Measurements from ENCODE around the gene TBC1D19. TPM values are rescaled to one million over a fixed set of nuclear protein-coding genes. Genes with fewer than 3 reads are reported as not detected.

Gene TBC1D19
- total RNA-seq, 4 donors from 2014 or later: 6.5 to 7.0 (median 6.8) TPM

DNA sequence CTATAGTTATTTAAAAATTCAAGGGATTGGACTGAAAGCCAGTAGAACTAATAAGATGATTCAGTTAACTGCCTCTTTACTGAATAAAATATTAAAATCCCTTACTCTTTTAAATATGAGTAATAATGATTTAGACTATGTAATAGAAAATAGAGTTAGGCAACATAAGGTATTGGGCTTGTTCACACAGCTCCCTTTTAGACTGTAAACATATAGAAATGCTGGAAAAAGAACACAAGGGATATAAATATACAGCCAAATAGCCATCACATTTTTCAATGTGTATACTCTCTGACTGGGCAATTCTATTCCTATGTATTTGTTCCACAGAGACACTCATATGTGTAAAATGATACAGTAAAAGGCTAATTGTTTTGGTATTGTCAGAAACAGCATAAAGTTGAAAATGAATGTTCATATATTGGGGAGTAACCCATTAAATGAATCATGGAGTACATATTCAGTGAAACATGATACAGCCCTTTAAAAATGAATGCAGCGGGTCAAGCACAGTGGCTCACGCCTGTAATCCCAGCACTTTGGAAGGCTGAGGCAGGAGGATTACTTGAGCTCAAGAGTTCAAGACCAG lies 129.8 kb downstream of the TBC1D19 start:
- no peak for TF ChIP-seq POLR2A (IDR thresholded peaks at IDR 0.05)
- TF ChIP-seq, protein P1, sequence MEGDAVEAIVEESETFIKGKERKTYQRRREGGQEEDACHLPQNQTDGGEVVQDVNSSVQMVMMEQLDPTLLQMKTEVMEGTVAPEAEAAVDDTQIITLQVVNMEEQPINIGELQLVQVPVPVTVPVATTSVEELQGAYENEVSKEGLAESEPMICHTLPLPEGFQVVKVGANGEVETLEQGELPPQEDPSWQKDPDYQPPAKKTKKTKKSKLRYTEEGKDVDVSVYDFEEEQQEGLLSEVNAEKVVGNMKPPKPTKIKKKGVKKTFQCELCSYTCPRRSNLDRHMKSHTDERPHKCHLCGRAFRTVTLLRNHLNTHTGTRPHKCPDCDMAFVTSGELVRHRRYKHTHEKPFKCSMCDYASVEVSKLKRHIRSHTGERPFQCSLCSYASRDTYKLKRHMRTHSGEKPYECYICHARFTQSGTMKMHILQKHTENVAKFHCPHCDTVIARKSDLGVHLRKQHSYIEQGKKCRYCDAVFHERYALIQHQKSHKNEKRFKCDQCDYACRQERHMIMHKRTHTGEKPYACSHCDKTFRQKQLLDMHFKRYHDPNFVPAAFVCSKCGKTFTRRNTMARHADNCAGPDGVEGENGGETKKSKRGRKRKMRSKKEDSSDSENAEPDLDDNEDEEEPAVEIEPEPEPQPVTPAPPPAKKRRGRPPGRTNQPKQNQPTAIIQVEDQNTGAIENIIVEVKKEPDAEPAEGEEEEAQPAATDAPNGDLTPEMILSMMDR (IDR thresholded peaks at IDR 0.05 in 4 of 5, conservative IDR thresholded peaks at IDR 0.05 in 1 of 5): no peak
- H3K27me3 ChIP-seq: no peaks in the 10 kb centered on the region
- no peak for ATAC-seq
- H3K27ac ChIP-seq: no peak overlapping the region
- in situ Hi-C loops (cut with MboI; ENCODE audit: low sequenced_read_pairs in 4 of 4) (loop anchor here in 2 of 4 donors (25.0 kb wide), 1 partner anchor 251 kb away; no protein-coding TSS in a partner anchor), intact Hi-C loops (cut with DNase I; ENCODE audit: low total_unique reads) (no loop called here)
- no peaks in the 10 kb centered on the region for H3K4me1 ChIP-seq
- no peaks in the 10 kb centered on the region for H3K9me3 ChIP-seq
- H3K36me3 ChIP-seq: no peaks in the 10 kb centered on the region
- DNase-seq: no peak
- H3K4me3 ChIP-seq: no peak overlapping the region

DNA sequence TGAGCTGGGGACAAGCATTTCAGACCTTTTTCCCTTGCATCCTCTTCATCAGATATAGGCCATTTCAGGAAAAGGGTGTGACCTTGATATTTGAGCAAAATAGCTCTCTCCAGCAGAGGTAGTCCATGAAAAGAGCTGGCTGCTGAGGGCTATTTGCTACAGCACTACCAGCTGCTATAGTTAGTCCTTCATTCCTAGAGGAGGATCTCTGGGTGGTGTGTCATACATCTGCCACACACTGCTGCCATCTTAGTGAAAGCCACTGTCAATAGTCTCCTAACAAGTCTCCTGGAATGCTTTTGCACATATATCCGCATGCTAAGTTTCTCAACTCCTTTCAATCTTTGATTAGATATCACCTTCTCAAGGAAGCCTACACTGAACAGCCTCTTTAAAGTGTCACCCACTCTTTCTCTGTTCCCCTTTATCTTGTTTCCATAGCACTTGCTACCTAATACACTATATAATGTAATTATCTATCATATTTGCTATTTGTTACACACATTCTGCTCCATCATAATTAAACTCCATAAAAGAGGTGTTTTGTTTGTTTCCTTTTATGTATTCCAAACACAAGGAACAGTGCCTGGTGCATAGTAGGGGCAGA lies 131.9 kb downstream of the TBC1D19 start:
- no peaks in the 10 kb centered on the region for H3K9me3 ChIP-seq
- TF ChIP-seq, protein P1 (IDR thresholded peaks at IDR 0.05 in 4 of 5, conservative IDR thresholded peaks at IDR 0.05 in 1 of 5): no peak
- no peak for TF ChIP-seq POLR2A (IDR thresholded peaks at IDR 0.05)
- H3K36me3 ChIP-seq: no peaks in the 10 kb centered on the region
- in situ Hi-C loops (cut with MboI; ENCODE audit: low sequenced_read_pairs in 4 of 4): loop anchor here in 2 of 4 donors (25.0 kb wide), 1 partner anchor 253 kb away; no protein-coding TSS in a partner anchor
- no peak for DNase-seq
- no peaks in the 10 kb centered on the region for H3K27me3 ChIP-seq
- no peak overlapping the region for H3K4me3 ChIP-seq
- no peak overlapping the region for H3K27ac ChIP-seq
- ATAC-seq: no peak
- no peaks in the 10 kb centered on the region for H3K4me1 ChIP-seq
- intact Hi-C loops (cut with DNase I; ENCODE audit: low total_unique reads): loop anchor here (5.0 kb wide), 1 partner anchor 723 kb away; no protein-coding TSS in a partner anchor

DNA sequence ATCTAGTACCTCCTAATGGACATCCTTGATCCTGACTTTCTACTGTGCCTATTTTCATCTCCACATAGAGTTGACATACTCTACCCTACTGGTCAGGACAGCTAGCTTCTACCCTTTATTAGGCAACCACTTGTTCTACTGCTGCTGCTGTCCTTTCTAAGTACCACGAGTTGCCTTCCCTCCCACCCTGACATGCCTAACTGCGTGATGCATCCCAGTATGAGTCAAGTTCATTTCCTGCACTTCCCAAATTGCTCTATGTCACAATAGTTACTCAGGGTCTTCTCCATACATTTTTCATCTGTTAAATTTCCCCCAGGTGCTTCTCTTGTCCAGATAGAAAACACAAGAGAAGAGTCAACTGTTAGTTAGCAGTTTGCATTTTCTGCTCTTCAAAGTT lies 133.4 kb downstream of the TBC1D19 start:
- Histone ChIP-seq H3K9me3 (no peaks in the 10 kb centered on the region), H3K27ac (no peak overlapping the region), H3K27me3 (no peaks in the 10 kb centered on the region), H3K4me1 (peaks cover 0 to 4% of the 10 kb centered on the region in 2 donors), H3K4me3 (no peak overlapping the region), H3K36me3 (no peaks in the 10 kb centered on the region)
- TF ChIP-seq POLR2A (IDR thresholded peaks at IDR 0.05): no peak
- TF ChIP-seq, protein P1 (IDR thresholded peaks at IDR 0.05 in 4 of 5, conservative IDR thresholded peaks at IDR 0.05 in 1 of 5): no peak
- in situ Hi-C loops (cut with MboI; ENCODE audit: low sequenced_read_pairs in 4 of 4) (loop anchor here in 2 of 4 donors (25.0 kb wide), 1 partner anchor 255 kb away; no protein-coding TSS in a partner anchor), intact Hi-C loops (cut with DNase I; ENCODE audit: low total_unique reads) (loop anchor here (5.0 kb wide), 1 partner anchor 725 kb away; no protein-coding TSS in a partner anchor)
- DNase-seq: no peak
- no peak for ATAC-seq

DNA sequence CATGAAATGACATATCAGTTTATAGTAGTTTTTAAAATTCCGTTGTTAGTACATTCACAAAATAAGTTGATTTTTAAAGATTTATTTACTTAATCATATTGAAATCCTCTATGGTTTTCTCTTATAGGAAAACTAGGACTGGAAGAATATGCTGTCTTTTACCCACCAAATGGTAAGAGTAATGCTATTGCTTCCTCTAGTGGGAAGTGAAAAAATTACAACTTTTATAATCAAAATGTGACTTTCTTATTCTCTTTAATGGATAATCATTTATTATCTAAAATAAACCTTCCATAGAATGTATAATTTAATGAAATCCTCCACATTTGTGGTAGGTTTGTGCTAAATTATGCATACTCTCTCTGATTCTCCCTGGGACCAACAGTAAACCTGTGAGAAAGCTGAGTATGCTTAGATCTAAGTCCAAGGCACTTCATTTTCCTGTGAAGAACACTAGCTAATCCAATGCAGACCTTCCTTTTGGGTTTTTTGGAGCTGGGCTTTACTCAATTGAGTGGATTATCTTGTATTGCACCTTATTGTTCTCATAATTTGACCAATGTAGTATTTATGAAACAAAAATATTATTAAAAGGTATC lies 136.2 kb downstream of the TBC1D19 start:
- ATAC-seq: no peak
- in situ Hi-C loops (cut with MboI; ENCODE audit: low sequenced_read_pairs in 4 of 4) (loop anchor here in 3 of 4 donors (10.0 to 25.0 kb wide), 2 partner anchors 258 to 265 kb away; no protein-coding TSS in a partner anchor), intact Hi-C loops (cut with DNase I; ENCODE audit: low total_unique reads) (loop anchor here (5.0 kb wide), 2 partner anchors 258 to 728 kb away; no protein-coding TSS in a partner anchor)
- no peaks in the 10 kb centered on the region for H3K27me3 ChIP-seq
- TF ChIP-seq, protein P1 (IDR thresholded peaks at IDR 0.05 in 4 of 5, conservative IDR thresholded peaks at IDR 0.05 in 1 of 5): peak in 4 of 5 experiments; percentile 14 to 54 (median 26)
- TF ChIP-seq POLR2A (IDR thresholded peaks at IDR 0.05): no peak
- H3K4me3 ChIP-seq: no peak overlapping the region
- DNase-seq: no peak
- H3K36me3 ChIP-seq: no peaks in the 10 kb centered on the region
- peaks cover 0 to 4% of the 10 kb centered on the region in 2 donors for H3K4me1 ChIP-seq
- H3K27ac ChIP-seq: no peak overlapping the region
- no peaks in the 10 kb centered on the region for H3K9me3 ChIP-seq
